ENCODE results near the gene KIT.

DNA sequence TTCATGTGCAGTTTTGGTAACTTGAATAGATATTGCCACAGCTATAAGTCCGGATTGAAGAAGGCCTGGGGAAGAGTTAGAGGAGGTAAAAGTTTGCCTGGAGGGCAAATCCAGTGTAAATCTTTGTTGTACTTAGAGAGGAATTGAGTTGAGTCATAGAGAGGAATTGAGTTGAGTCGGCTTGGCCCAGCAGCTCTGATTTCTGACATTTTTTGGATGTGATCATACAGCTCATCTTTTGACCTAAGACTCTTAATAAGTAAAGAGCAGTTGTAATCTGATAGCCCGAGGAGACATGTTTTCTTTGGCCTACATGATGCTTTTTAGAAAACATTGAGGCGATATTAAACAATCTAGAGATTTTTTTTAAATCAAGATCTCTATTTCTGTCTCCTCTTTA is 3.9 kb downstream of the KIT start:
- TF ChIP-seq, protein P1, sequence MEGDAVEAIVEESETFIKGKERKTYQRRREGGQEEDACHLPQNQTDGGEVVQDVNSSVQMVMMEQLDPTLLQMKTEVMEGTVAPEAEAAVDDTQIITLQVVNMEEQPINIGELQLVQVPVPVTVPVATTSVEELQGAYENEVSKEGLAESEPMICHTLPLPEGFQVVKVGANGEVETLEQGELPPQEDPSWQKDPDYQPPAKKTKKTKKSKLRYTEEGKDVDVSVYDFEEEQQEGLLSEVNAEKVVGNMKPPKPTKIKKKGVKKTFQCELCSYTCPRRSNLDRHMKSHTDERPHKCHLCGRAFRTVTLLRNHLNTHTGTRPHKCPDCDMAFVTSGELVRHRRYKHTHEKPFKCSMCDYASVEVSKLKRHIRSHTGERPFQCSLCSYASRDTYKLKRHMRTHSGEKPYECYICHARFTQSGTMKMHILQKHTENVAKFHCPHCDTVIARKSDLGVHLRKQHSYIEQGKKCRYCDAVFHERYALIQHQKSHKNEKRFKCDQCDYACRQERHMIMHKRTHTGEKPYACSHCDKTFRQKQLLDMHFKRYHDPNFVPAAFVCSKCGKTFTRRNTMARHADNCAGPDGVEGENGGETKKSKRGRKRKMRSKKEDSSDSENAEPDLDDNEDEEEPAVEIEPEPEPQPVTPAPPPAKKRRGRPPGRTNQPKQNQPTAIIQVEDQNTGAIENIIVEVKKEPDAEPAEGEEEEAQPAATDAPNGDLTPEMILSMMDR (conservative IDR thresholded peaks at IDR 0.05 in 1 of 2, IDR thresholded peaks at IDR 0.05 in 1 of 2; ENCODE audit: low read depth in 1 of 2, low read length in 2 of 2), result no peak
- TF ChIP-seq EZH2 (IDR thresholded peaks at IDR 0.05; ENCODE audit: low read length, missing control alignments), result no peak
